K562 (cell line): ENCODE results near the gene PAPOLB. TPM values are rescaled to one million over a fixed set of nuclear protein-coding genes. Genes with fewer than 3 reads are reported as not detected.

Source experiments
- ATAC-seq: fragments of 200-7000 bp; cut with Tn5 transposase; 3 replicates; pipeline ENCODE4 v1.9.1; 2020; ENCODE audit warnings: moderate library complexity
- BruUV-seq: library from RNA; stranded (reverse); fragments of 400-500 nt; replicated peaks from 2 replicates; lab custom pipeline; 2021; lab: Mats Ljungman, UMichigan
- CTCF ChIA-PET: fragments of 300-600 bp; formaldehyde crosslinking; extraction: SDS; loops from one replicate; lab custom pipeline; 2021; ENCODE audit warnings: low intra/inter-chr PET ratio; lab: Yijun Ruan, JAX
- POLR2A ChIA-PET: fragments of 300-600, 350-650 bp; sonication (Branson Sonifier 250); formaldehyde crosslinking; extraction: SDS; loops from one replicate; lab custom pipeline; 2021; ENCODE audit warnings: antibody characterized with exemption, inconsistent platforms; lab: Yijun Ruan, JAX
- DNase-seq, 4 experiments: peaks; one replicate each; pipeline versions ENCODE4 v3.0.0 to v3.0.0-alpha.2; 2011 to 2018; ENCODE audit warnings: low spot score in 3 of 4, mixed read lengths in 3 of 4; ENCODE audit errors: extremely low read depth in 1 of 4
- FAIRE-seq: peaks from 2 replicates; lab custom pipeline; 2011; peaks lifted over from hg19 to GRCh38; lab: Jason Lieb, UNC
- H2AFZ ChIP-seq: 2 replicates; pipeline ENCODE4 v1.6.0; 2011; ENCODE audit warnings: low read depth, low read length, control low read depth, inconsistent platforms
- H3K27ac ChIP-seq: fragments of 200-600 bp; 3 replicates; pipeline ENCODE4 v1.8.0; 2011; ENCODE audit warnings: low read depth, mild to moderate bottlenecking, control low read depth, inconsistent platforms, low read length, moderate library complexity, mixed read lengths; ENCODE audit errors: extremely low read depth
- H3K27me3 ChIP-seq, 2 experiments: fragments of 300-600 bp in 1 of 2; 2 replicates in 1 of 2; 3 replicates in 1 of 2; pipeline versions ENCODE4 v1.6.0 to v1.8.0; 2011; ENCODE audit warnings: inconsistent platforms in 2 of 2, low read length in 2 of 2, mild to moderate bottlenecking in 1 of 2, mixed read lengths in 1 of 2, moderate library complexity in 1 of 2; ENCODE audit not compliant: control insufficient read depth in 2 of 2, insufficient read depth in 2 of 2
- H3K36me3 ChIP-seq: fragments of 300-600 bp; 3 replicates; pipeline ENCODE4 v1.8.0; 2011; ENCODE audit warnings: mild to moderate bottlenecking, low read length, inconsistent platforms; ENCODE audit not compliant: control insufficient read depth, insufficient read depth
- H3K4me1 ChIP-seq, 2 experiments: fragments of 200-600 bp in 1 of 2; replicated peaks in 1 of 2; 2 replicates in 1 of 2; 3 replicates in 1 of 2; pipeline versions ENCODE4 v1.5.1 to v1.8.0; 2011; ENCODE audit warnings: inconsistent platforms in 2 of 2, low read length in 2 of 2, mild to moderate bottlenecking in 1 of 2, mixed read lengths in 1 of 2, moderate library complexity in 1 of 2; ENCODE audit not compliant: control insufficient read depth in 2 of 2, insufficient read depth in 2 of 2
- H3K4me2 ChIP-seq: 2 replicates; pipeline ENCODE4 v1.6.1; 2011; ENCODE audit warnings: low read length, control low read depth, inconsistent platforms, mixed read lengths; ENCODE audit not compliant: insufficient read depth
- H3K4me3 ChIP-seq: fragments of 200-600 bp; sonication (generic), shearing (Covaris generic); 2 replicates; pipeline ENCODE4 v1.5.1; 2016; ENCODE audit warnings: control low read depth, inconsistent platforms
- H3K79me2 ChIP-seq: fragments of 200-600 bp; 3 replicates; pipeline ENCODE4 v1.8.0; 2011; ENCODE audit warnings: low read length, inconsistent platforms; ENCODE audit not compliant: control insufficient read depth, insufficient read depth
- H3K9ac ChIP-seq, 2 experiments: 2 replicates each; pipeline versions ENCODE4 v1.6.0 to v1.6.1; 2011; ENCODE audit warnings: low read depth in 2 of 2, low read length in 2 of 2, control low read depth in 1 of 2, inconsistent platforms in 1 of 2, mild to moderate bottlenecking in 1 of 2, mixed read lengths in 1 of 2; ENCODE audit not compliant: insufficient read depth in 1 of 2
- H3K9me1 ChIP-seq: one replicate; pipeline ENCODE4 v1.6.0; 2011; ENCODE audit warnings: inconsistent platforms, mild to moderate bottlenecking, low read length, moderate library complexity; ENCODE audit not compliant: control insufficient read depth, insufficient read depth
- H3K9me3 ChIP-seq: replicated peaks from 2 replicates; pipeline ENCODE4 v1.5.1; 2011; ENCODE audit warnings: low read depth, low read length, inconsistent platforms; ENCODE audit not compliant: control insufficient read depth, insufficient read depth
- H4K20me1 ChIP-seq: replicated peaks from 2 replicates; pipeline ENCODE4 v1.6.1; 2011; ENCODE audit warnings: low read length, inconsistent platforms, mixed read lengths; ENCODE audit not compliant: control insufficient read depth, insufficient read depth
- CCAR2 ChIP-seq: fragments of 200-400 bp; formaldehyde crosslinking; IDR thresholded peaks from 2 replicates; pipeline ENCODE4 v1.6.1; 2017; ENCODE audit warnings: mild to moderate bottlenecking, low read depth, low read length
- ETV5 ChIP-seq: sonication (generic); formaldehyde crosslinking; IDR thresholded peaks from 2 replicates; pipeline ENCODE4 v1.4.0; 2020; ENCODE audit warnings: low read depth, mild to moderate bottlenecking, missing genetic modification reagents
- FIP1L1 ChIP-seq: fragments of 200-400 bp; formaldehyde crosslinking; IDR thresholded peaks from 2 replicates; pipeline ENCODE4 v1.6.1; 2018; ENCODE audit warnings: mild to moderate bottlenecking, low read depth, low read length; ENCODE audit not compliant: poor library complexity, severe bottlenecking
- GTF2A2 ChIP-seq: IDR thresholded peaks from 2 replicates; pipeline ENCODE4 v1.6.1; 2016; ENCODE audit warnings: mild to moderate bottlenecking, missing genetic modification characterization, missing compliant biosample characterization
- HBP1 ChIP-seq: fragments of 450-650 bp; formaldehyde crosslinking; IDR thresholded peaks from 2 replicates; pipeline ENCODE4 v1.4.0; 2022; ENCODE audit warnings: missing genetic modification characterization
- MAFK ChIP-seq: IDR thresholded peaks from 2 replicates; pipeline ENCODE4 v1.6.1; 2011; ENCODE audit warnings: low read length, improper control_type of control experiment
- MYBL2 ChIP-seq, 2 experiments: fragments of 450-650 bp in 1 of 2; sonication (generic) in 1 of 2; formaldehyde crosslinking in 1 of 2; IDR thresholded peaks; 2 replicates each; pipeline versions ENCODE4 v1.6.1 to v1.8.1; 2017 to 2022; ENCODE audit warnings: borderline replicate concordance in 1 of 2, inconsistent platforms in 1 of 2, low read depth in 1 of 2, mild to moderate bottlenecking in 1 of 2, missing genetic modification reagents in 1 of 2, moderate library complexity in 1 of 2
- NFXL1 ChIP-seq: fragments of 450-650 bp; formaldehyde crosslinking; IDR thresholded peaks from 2 replicates; pipeline ENCODE4 v1.4.0; 2021; ENCODE audit warnings: mild to moderate bottlenecking
- POLR2A ChIP-seq: fragments of 450-650 bp; conservative IDR thresholded peaks from 2 replicates; pipeline ENCODE4 v1.6.1; 2016
- RAD21 ChIP-seq, 2 experiments: fragments of 250-450 bp in 1 of 2; fragments of 450-650 bp in 1 of 2; sonication (Bioruptor Pico) in 1 of 2; formaldehyde crosslinking in 1 of 2; IDR thresholded peaks in 1 of 2; conservative IDR thresholded peaks in 1 of 2; 2 replicates each; pipeline versions ENCODE4 v1.4.0 to v1.8.0; 2020 to 2022; ENCODE audit warnings: mild to moderate bottlenecking in 2 of 2, moderate library complexity in 1 of 2
- SP1 ChIP-seq: sonication (generic); formaldehyde crosslinking; IDR thresholded peaks from 2 replicates; pipeline ENCODE4 v1.8.1; 2022; ENCODE audit warnings: mild to moderate bottlenecking, missing genetic modification reagents
- TSC22D4 ChIP-seq: fragments of 450-650 bp; IDR thresholded peaks from 2 replicates; pipeline ENCODE4 v1.6.1; 2016; ENCODE audit warnings: missing genetic modification characterization, missing biosample characterization, control low read depth
- USF2 ChIP-seq: sonication (generic); formaldehyde crosslinking; IDR thresholded peaks from 2 replicates; pipeline ENCODE4 v1.5.0; 2020; ENCODE audit warnings: missing genetic modification reagents
- ZEB2 ChIP-seq: fragments of 450-650 bp; IDR thresholded peaks from 2 replicates; pipeline ENCODE4 v1.6.1; 2016
- ZNF232 ChIP-seq: sonication (generic); formaldehyde crosslinking; IDR thresholded peaks from 2 replicates; pipeline ENCODE4 v1.8.0; 2022; ENCODE audit warnings: mild to moderate bottlenecking, missing genetic modification reagents
- ZNF24 ChIP-seq: fragments of 450-650 bp; IDR thresholded peaks from 2 replicates; pipeline ENCODE4 v1.6.1; 2016
- ZNF395 ChIP-seq: fragments of 200-800 bp; sonication (Bioruptor generic); IDR thresholded peaks from 2 replicates; pipeline ENCODE4 v1.6.1; 2017; ENCODE audit warnings: missing genetic modification characterization, missing compliant biosample characterization
- WGBS: fragments of 100-300 bp; shearing (Covaris generic); methylation state at CpG from one replicate; pipeline ENCODE4 v1.1.6; 2016; ENCODE audit warnings: low coverage, mixed read lengths; ENCODE audit not compliant: insufficient coverage; ENCODE audit errors: missing lambda C conversion rate; 5-methylcytosine and 5-hydroxymethylcytosine counted together
- in situ Hi-C: fragments of 300-500 bp; cut with MboI; formaldehyde crosslinking; loops from 4 replicates; pipeline ENCODE4 v1.15.0; 2018; ENCODE audit warnings: inconsistent platforms, mixed read lengths
- intact Hi-C: fragments of 100-400 bp; cut with micrococcal nuclease; formaldehyde crosslinking; loops from 2 replicates; pipeline ENCODE4 v1.14.2; 2022
- polyA plus RNA-seq, 8 experiments: library from polyadenylated mRNA; depleted of rRNA in 4 of 8; stranded (reverse) in 5 of 8; unstranded in 3 of 8; fragments of >200 nt; fragmentation: Nextera tagmentation in 2 of 8; fragmentation: Illumina TruSeq in 1 of 8; extraction: Ambion mirVana in 2 of 8; extraction: Trizol in 1 of 8; gene quantifications; 2 replicates each; pipeline versions ENCODE4 v1.2.1 to v1.2.3, GENCODE V29; 2011 to 2014; ENCODE audit warnings: inconsistent platforms in 1 of 8, missing spikeins in 1 of 8
- total RNA-seq, 7 experiments: library from RNA; depleted of rRNA in 6 of 7; stranded (reverse); fragments of >200 nt in 6 of 7; fragmentation: Illumina TruSeq in 2 of 7; extraction: Trizol in 2 of 7; gene quantifications; 2 replicates each; pipeline versions ENCODE4 v1.2.1 to v1.2.3, GENCODE V29; 2011 to 2021; ENCODE audit warnings: low replicate concordance in 1 of 7

Gene PAPOLB
- total and polyA plus RNA-seq, 9 of the 15 experiments (the other 6 are each of a cell fraction or from before 2014, with no cell fraction given), result 0.04 to 0.33 (median 0.16) TPM; not detected in 4

- TF ChIP-seq HBP1 (CRISPR knock-in tag) (no peak), NFXL1 (CRISPR knock-in tag) (no peak), MAFK (no peak), USF2 (CRISPR knock-in tag) (no peak)
Measured at GRCh38 chr7:4878336-4879335, 16.8 kb upstream of the PAPOLB start (continued).

GRCh38 chr7:4876586-4876985 lies 14.8 kb upstream of the PAPOLB start:
- Histone ChIP-seq H3K27me3 (no peaks in the 10 kb centered on the region), H3K79me2 (no peaks in the 10 kb centered on the region; the same call in 2 of the 3 replicates), H3K9ac (no peak overlapping the region), H4K20me1 (peaks cover 4% of the 10 kb centered on the region; the same call in 1 of the 2 replicates), H3K36me3 (peaks cover 17% of the 10 kb centered on the region; the same call in 1 of the 3 replicates), H3K4me1 (peaks cover 7 to 20% of the 10 kb centered on the region in 2 experiments; a peak in 4 of 5 replicates), H3K4me2 (no peak overlapping the region), H3K9me3 (no peaks in the 10 kb centered on the region), H3K4me3 (no peak overlapping the region), H3K9me1 (no peaks in the 10 kb centered on the region), H2AFZ (no peak overlapping the region), H3K27ac (no peak overlapping the region)
- POLR2A ChIA-PET, result no interaction called here
- ATAC-seq (no peak), FAIRE-seq (no peak), DNase-seq (no peak)
- BruUV-seq, result no TSS peak
- 94% methylated on average over 17 of the region's 18 CpGs for WGBS
- intact Hi-C loops (no loop called here), in situ Hi-C loops (no loop called here)
- CTCF ChIA-PET, result no interaction called here
- no peak for TF ChIP-seq ZNF232 (CRISPR knock-in tag)
- TF ChIP-seq CCAR2, result no peak
- no peak for TF ChIP-seq TSC22D4 (tag)
- TF ChIP-seq ETV5 (CRISPR knock-in tag), result no peak
- no peak for TF ChIP-seq FIP1L1
- TF ChIP-seq ZEB2, result no peak
- TF ChIP-seq MYBL2 (IDR thresholded peaks at IDR 0.05; ENCODE audit: low read depth), result no peak
- TF ChIP-seq MYBL2 (CRISPR knock-in tag; IDR thresholded peaks at IDR 0.05; ENCODE audit: borderline replicate concordance), result no peak
- TF ChIP-seq RAD21 (CRISPR knock-in tag; conservative IDR thresholded peaks at IDR 0.05 in 1 of 2, IDR thresholded peaks at IDR 0.05 in 1 of 2), result no peak
- TF ChIP-seq ZNF395, result no peak
- no peak for TF ChIP-seq ZNF24
- no peak for TF ChIP-seq SP1 (CRISPR knock-in tag)
- no peak for TF ChIP-seq GTF2A2 (tag)
- TF ChIP-seq POLR2A, result no peak
